GM23338 (cell line): ENCODE measurements around the gene CHP1. TPM values are rescaled to one million over a fixed set of nuclear protein-coding genes. Genes with fewer than 3 reads are reported as not detected.

ENCODE experiments used
- ATAC-seq: fragments of 200-7000 bp; cut with Tn5 transposase; 3 replicates; pipeline ENCODE4 v1.9.1; 2020
- DNase-seq: peaks from one replicate; pipeline ENCODE4 v3.0.0-alpha.2; 2015; ENCODE audit warnings: low spot score
- H2AFZ ChIP-seq: fragments of 200-600 bp; sonication (generic); 2 replicates; pipeline ENCODE4 v1.8.0; 2016; ENCODE audit warnings: antibody characterized with exemption, mild to moderate bottlenecking, moderate library complexity
- H3F3A ChIP-seq: fragments of 200-600 bp; sonication (generic); replicated peaks from 2 replicates; pipeline ENCODE4 v1.8.0; 2017; ENCODE audit warnings: antibody characterized with exemption, mixed run types, low read depth
- H3K27ac ChIP-seq: fragments of 200-600 bp; sonication (generic); 2 replicates; pipeline ENCODE4 v1.6.1; 2016; ENCODE audit warnings: low read depth
- H3K27me3 ChIP-seq: fragments of 200-600 bp; sonication (generic); 2 replicates; pipeline ENCODE4 v1.8.0; 2016; ENCODE audit warnings: mild to moderate bottlenecking, mixed run types, moderate library complexity; ENCODE audit not compliant: insufficient read depth
- H3K36me3 ChIP-seq: fragments of 200-600 bp; sonication (generic); 2 replicates; pipeline ENCODE4 v1.8.0; 2016; ENCODE audit warnings: mild to moderate bottlenecking; ENCODE audit not compliant: insufficient read depth
- H3K4me1 ChIP-seq: fragments of 200-600 bp; sonication (generic); 2 replicates; pipeline ENCODE4 v1.8.0; 2016; ENCODE audit warnings: mild to moderate bottlenecking, moderate library complexity; ENCODE audit not compliant: insufficient read depth
- H3K4me2 ChIP-seq: fragments of 200-600 bp; sonication (generic); 2 replicates; pipeline ENCODE4 v1.7.1; 2017; ENCODE audit warnings: mixed run types
- H3K4me3 ChIP-seq: fragments of 200-600 bp; sonication (generic); 2 replicates; pipeline ENCODE4 v1.6.1; 2016; ENCODE audit warnings: mixed run types
- H3K79me2 ChIP-seq: fragments of 200-600 bp; sonication (generic); replicated peaks from 2 replicates; pipeline ENCODE4 v1.8.0; 2017; ENCODE audit warnings: mild to moderate bottlenecking; ENCODE audit not compliant: insufficient read depth
- H3K9me2 ChIP-seq: fragments of 200-600 bp; sonication (generic); 2 replicates; pipeline ENCODE4 v1.8.0; 2017; ENCODE audit not compliant: insufficient read depth
- H4K20me1 ChIP-seq: fragments of 200-600 bp; sonication (generic); replicated peaks from 2 replicates; pipeline ENCODE4 v1.8.0; 2017; ENCODE audit warnings: mild to moderate bottlenecking; ENCODE audit not compliant: insufficient read depth
- H3K27ac Mint-ChIP-seq: 2 replicates; pipeline ENCODE4 v1.8.0; 2020; ENCODE audit warnings: inconsistent platforms, mild to moderate bottlenecking, moderate library complexity, mixed read lengths
- H3K27me3 Mint-ChIP-seq: 3 replicates; pipeline ENCODE4 v1.8.0; 2022; ENCODE audit warnings: low read depth, mild to moderate bottlenecking, moderate library complexity, mixed read lengths, inconsistent platforms; ENCODE audit not compliant: insufficient read depth, poor library complexity
- H3K36me3 Mint-ChIP-seq: 3 replicates; pipeline ENCODE4 v1.8.0; 2021; ENCODE audit warnings: low read depth, mild to moderate bottlenecking, inconsistent platforms, moderate library complexity, mixed read lengths
- H3K4me1 Mint-ChIP-seq: 3 replicates; pipeline ENCODE4 v1.8.0; 2020; ENCODE audit warnings: mild to moderate bottlenecking, inconsistent platforms, mixed read lengths
- H3K4me3 Mint-ChIP-seq: 3 replicates; pipeline ENCODE4 v1.8.0; 2021; ENCODE audit warnings: moderate library complexity, mild to moderate bottlenecking, inconsistent platforms, mixed read lengths
- H3K9me3 Mint-ChIP-seq: 3 replicates; pipeline ENCODE4 v1.8.0; 2020; ENCODE audit warnings: moderate library complexity, mild to moderate bottlenecking, inconsistent platforms, mixed read lengths
- CREB1 ChIP-seq: fragments of 250-450 bp; sonication (Bioruptor Pico); IDR thresholded peaks from 2 replicates; pipeline ENCODE4 v1.5.0; 2020; ENCODE audit warnings: low read depth, mild to moderate bottlenecking, moderate library complexity
- CTCF ChIP-seq, 2 experiments: fragments of 200-600 bp in 1 of 2; sonication (generic) in 1 of 2; conservative IDR thresholded peaks; 2 replicates each; pipeline versions ENCODE4 v1.5.1 to v1.6.1; 2016 to 2017; ENCODE audit warnings: antibody characterized with exemption in 2 of 2, low read depth in 2 of 2, mild to moderate bottlenecking in 2 of 2, moderate library complexity in 1 of 2
- EZH2phosphoT487 ChIP-seq: fragments of 200-600 bp; sonication (generic); IDR thresholded peaks from one replicate; pipeline ENCODE4 v1.8.1; 2018; ENCODE audit warnings: antibody characterized with exemption; ENCODE audit not compliant: unreplicated experiment
- JUNB ChIP-seq: IDR thresholded peaks from one replicate; pipeline ENCODE4 v1.6.1; 2016; ENCODE audit warnings: antibody characterized with exemption; ENCODE audit not compliant: unreplicated experiment
- NANOG ChIP-seq: IDR thresholded peaks from 2 replicates; pipeline ENCODE4 v1.6.1; 2016; ENCODE audit warnings: antibody characterized with exemption, borderline replicate concordance
- POLR2AphosphoS5 ChIP-seq: IDR thresholded peaks from 2 replicates; pipeline ENCODE4 v1.6.1; 2016; ENCODE audit warnings: antibody characterized with exemption, low read depth
- STAT1 ChIP-seq: IDR thresholded peaks from one replicate; pipeline ENCODE4 v1.6.1; 2016; ENCODE audit warnings: antibody characterized with exemption; ENCODE audit not compliant: unreplicated experiment
- ZNF114 ChIP-seq: fragments of 250-450 bp; sonication (Bioruptor Pico); IDR thresholded peaks from 2 replicates; pipeline ENCODE4 v1.5.0; 2020; ENCODE audit warnings: mild to moderate bottlenecking, moderate library complexity
- ZNF331 ChIP-seq: fragments of 250-450 bp; sonication (Bioruptor Pico); IDR thresholded peaks from 2 replicates; pipeline ENCODE4 v1.5.0; 2020; ENCODE audit warnings: low read depth, mild to moderate bottlenecking, moderate library complexity
- polyA plus RNA-seq: library from polyadenylated mRNA; unstranded; fragments of >200 nt; fragmentation: Nextera tagmentation; extraction: Ambion mirVana; gene quantifications from 2 replicates; pipeline ENCODE4 v1.2.1, GENCODE V29; 2016
- total RNA-seq: library from RNA; depleted of rRNA; stranded (reverse); fragments of >200 nt; shearing (Covaris generic); gene quantifications from 2 replicates; pipeline ENCODE4 v1.2.3, GENCODE V29; 2014
- TF ChIP-seq, protein P1 (sequence below): fragments of 250-450 bp; sonication (Bioruptor Pico); IDR thresholded peaks from 2 replicates; pipeline ENCODE4 v1.5.0; 2020; ENCODE audit warnings: mild to moderate bottlenecking, moderate library complexity
- TF ChIP-seq, protein P2 (sequence below): IDR thresholded peaks from 2 replicates; pipeline ENCODE4 v1.6.1; 2016; ENCODE audit warnings: antibody characterized with exemption
- TF ChIP-seq, protein P3 (sequence below): IDR thresholded peaks from one replicate; pipeline ENCODE4 v1.6.1; 2018; ENCODE audit warnings: antibody characterized with exemption; ENCODE audit not compliant: unreplicated experiment

The CHP1 gene
- total and polyA plus RNA-seq, 2 experiments from 2014 or later: 62.3 to 109 TPM

DNA sequence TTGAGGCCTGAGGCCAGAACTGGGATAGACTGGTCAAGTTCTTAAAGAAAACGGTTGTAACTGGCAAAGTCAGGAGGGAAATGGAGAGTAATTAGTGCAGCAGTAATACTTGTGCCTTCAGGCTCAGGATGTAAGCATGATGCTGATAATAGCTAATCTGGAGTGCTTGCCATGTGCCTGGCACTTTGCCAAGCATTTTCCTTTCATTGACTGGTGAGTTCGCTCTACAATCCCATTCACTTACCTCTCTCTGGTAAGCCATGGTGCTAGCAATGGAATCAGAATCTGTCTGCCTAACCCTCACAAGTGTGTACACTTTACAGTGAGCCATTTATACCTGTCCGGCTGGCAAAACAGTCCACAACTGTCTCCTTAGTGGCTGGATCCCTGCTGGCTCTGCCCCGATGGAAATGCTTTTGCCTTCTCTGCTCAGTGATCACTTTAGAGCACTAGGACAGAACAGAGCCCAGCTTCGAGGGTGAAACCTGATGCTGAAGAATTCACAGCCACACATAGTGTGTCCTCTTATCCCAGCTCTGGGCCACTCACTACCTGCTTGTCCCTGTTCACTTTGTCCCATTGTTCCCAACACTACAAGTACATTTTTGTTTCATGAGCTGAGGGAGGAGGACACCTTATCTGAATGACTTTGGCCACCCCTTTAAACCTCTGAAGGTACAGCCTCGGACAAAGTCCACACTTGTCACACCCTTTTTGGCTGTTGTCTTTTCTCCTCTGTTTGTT, 10.3 kb downstream of the CHP1 start:
- peaks cover 3% of the 10 kb centered on the region; the same call in 1 of the 2 replicates for H4K20me1 ChIP-seq
- ATAC-seq (no peak), DNase-seq (no peak)
- H3K4me3 Mint-ChIP-seq: no peak overlapping the region
- H3K27ac ChIP-seq: 0 out of 2 replicates have a peak overlapping the region, but pooled peaks have one; percentile 32
- no peak for TF ChIP-seq CTCF (conservative IDR thresholded peaks at IDR 0.05; ENCODE audit: low read depth in 2 of 2)
- no peak for TF ChIP-seq STAT1
- no peak for TF ChIP-seq ZNF114 (CRISPR knock-in tag)
- no peak for TF ChIP-seq ZNF331
- TF ChIP-seq POLR2AphosphoS5: no peak
- TF ChIP-seq EZH2phosphoT487: no peak
- TF ChIP-seq, protein P1, sequence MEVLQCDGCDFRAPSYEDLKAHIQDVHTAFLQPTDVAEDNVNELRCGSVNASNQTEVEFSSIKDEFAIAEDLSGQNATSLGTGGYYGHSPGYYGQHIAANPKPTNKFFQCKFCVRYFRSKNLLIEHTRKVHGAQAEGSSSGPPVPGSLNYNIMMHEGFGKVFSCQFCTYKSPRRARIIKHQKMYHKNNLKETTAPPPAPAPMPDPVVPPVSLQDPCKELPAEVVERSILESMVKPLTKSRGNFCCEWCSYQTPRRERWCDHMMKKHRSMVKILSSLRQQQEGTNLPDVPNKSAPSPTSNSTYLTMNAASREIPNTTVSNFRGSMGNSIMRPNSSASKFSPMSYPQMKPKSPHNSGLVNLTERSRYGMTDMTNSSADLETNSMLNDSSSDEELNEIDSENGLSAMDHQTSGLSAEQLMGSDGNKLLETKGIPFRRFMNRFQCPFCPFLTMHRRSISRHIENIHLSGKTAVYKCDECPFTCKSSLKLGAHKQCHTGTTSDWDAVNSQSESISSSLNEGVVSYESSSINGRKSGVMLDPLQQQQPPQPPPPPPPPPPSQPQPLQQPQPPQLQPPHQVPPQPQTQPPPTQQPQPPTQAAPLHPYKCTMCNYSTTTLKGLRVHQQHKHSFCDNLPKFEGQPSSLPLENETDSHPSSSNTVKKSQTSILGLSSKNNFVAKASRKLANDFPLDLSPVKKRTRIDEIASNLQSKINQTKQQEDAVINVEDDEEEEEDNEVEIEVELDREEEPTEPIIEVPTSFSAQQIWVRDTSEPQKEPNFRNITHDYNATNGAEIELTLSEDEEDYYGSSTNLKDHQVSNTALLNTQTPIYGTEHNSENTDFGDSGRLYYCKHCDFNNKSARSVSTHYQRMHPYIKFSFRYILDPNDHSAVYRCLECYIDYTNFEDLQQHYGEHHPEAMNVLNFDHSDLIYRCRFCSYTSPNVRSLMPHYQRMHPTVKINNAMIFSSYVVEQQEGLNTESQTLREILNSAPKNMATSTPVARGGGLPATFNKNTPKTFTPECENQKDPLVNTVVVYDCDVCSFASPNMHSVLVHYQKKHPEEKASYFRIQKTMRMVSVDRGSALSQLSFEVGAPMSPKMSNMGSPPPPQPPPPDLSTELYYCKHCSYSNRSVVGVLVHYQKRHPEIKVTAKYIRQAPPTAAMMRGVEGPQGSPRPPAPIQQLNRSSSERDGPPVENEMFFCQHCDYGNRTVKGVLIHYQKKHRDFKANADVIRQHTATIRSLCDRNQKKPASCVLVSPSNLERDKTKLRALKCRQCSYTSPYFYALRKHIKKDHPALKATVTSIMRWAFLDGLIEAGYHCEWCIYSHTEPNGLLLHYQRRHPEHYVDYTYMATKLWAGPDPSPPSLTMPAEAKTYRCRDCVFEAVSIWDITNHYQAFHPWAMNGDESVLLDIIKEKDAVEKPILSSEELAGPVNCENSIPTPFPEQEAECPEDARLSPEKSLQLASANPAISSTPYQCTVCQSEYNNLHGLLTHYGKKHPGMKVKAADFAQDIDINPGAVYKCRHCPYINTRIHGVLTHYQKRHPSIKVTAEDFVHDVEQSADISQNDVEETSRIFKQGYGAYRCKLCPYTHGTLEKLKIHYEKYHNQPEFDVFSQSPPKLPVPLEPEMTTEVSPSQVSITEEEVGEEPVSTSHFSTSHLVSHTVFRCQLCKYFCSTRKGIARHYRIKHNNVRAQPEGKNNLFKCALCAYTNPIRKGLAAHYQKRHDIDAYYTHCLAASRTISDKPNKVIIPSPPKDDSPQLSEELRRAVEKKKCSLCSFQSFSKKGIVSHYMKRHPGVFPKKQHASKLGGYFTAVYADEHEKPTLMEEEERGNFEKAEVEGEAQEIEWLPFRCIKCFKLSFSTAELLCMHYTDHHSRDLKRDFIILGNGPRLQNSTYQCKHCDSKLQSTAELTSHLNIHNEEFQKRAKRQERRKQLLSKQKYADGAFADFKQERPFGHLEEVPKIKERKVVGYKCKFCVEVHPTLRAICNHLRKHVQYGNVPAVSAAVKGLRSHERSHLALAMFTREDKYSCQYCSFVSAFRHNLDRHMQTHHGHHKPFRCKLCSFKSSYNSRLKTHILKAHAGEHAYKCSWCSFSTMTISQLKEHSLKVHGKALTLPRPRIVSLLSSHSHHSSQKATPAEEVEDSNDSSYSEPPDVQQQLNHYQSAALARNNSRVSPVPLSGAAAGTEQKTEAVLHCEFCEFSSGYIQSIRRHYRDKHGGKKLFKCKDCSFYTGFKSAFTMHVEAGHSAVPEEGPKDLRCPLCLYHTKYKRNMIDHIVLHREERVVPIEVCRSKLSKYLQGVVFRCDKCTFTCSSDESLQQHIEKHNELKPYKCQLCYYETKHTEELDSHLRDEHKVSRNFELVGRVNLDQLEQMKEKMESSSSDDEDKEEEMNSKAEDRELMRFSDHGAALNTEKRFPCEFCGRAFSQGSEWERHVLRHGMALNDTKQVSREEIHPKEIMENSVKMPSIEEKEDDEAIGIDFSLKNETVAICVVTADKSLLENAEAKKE (CRISPR knock-in tag): no peak
- TF ChIP-seq CREB1 (CRISPR knock-in tag): no peak
- no peak for TF ChIP-seq JUNB
- TF ChIP-seq NANOG: no peak
- TF ChIP-seq, protein P2, sequence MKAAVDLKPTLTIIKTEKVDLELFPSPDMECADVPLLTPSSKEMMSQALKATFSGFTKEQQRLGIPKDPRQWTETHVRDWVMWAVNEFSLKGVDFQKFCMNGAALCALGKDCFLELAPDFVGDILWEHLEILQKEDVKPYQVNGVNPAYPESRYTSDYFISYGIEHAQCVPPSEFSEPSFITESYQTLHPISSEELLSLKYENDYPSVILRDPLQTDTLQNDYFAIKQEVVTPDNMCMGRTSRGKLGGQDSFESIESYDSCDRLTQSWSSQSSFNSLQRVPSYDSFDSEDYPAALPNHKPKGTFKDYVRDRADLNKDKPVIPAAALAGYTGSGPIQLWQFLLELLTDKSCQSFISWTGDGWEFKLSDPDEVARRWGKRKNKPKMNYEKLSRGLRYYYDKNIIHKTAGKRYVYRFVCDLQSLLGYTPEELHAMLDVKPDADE: no peak
- TF ChIP-seq, protein P3, sequence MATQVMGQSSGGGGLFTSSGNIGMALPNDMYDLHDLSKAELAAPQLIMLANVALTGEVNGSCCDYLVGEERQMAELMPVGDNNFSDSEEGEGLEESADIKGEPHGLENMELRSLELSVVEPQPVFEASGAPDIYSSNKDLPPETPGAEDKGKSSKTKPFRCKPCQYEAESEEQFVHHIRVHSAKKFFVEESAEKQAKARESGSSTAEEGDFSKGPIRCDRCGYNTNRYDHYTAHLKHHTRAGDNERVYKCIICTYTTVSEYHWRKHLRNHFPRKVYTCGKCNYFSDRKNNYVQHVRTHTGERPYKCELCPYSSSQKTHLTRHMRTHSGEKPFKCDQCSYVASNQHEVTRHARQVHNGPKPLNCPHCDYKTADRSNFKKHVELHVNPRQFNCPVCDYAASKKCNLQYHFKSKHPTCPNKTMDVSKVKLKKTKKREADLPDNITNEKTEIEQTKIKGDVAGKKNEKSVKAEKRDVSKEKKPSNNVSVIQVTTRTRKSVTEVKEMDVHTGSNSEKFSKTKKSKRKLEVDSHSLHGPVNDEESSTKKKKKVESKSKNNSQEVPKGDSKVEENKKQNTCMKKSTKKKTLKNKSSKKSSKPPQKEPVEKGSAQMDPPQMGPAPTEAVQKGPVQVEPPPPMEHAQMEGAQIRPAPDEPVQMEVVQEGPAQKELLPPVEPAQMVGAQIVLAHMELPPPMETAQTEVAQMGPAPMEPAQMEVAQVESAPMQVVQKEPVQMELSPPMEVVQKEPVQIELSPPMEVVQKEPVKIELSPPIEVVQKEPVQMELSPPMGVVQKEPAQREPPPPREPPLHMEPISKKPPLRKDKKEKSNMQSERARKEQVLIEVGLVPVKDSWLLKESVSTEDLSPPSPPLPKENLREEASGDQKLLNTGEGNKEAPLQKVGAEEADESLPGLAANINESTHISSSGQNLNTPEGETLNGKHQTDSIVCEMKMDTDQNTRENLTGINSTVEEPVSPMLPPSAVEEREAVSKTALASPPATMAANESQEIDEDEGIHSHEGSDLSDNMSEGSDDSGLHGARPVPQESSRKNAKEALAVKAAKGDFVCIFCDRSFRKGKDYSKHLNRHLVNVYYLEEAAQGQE: no peak
- no peaks in the 10 kb centered on the region for H3K9me2 ChIP-seq
- H3K4me1 ChIP-seq: no peaks in the 10 kb centered on the region
- no peaks in the 10 kb centered on the region; the same call in 1 of the 2 replicates for H3K36me3 ChIP-seq
- H3K4me2 ChIP-seq: no peak overlapping the region
- no peaks in the 10 kb centered on the region for H3K27me3 ChIP-seq
- H3K4me3 ChIP-seq: no peak overlapping the region
- H3K9me3 Mint-ChIP-seq: no peaks in the 10 kb centered on the region
- no peak overlapping the region for H3K27ac Mint-ChIP-seq
- H3K79me2 ChIP-seq: peaks cover 23% of the 10 kb centered on the region
- no peaks in the 10 kb centered on the region for H3K27me3 Mint-ChIP-seq
- H2AFZ ChIP-seq: no peak overlapping the region
- no peaks in the 10 kb centered on the region for H3K4me1 Mint-ChIP-seq
- no peaks in the 10 kb centered on the region for H3F3A ChIP-seq
- peaks cover 14% of the 10 kb centered on the region; the same call in 1 of the 3 replicates for H3K36me3 Mint-ChIP-seq
